Measurements from ENCODE around the gene NPHS1. TPM values are rescaled to one million over a fixed set of nuclear protein-coding genes. Genes with fewer than 3 reads are reported as not detected.
"Not testable (repeated sequence)": the region's sequence is repeated elsewhere in the genome, so short reads cannot be mapped to it uniquely, and the experiment has no call there.

NPHS1 gene
- polyA plus RNA-seq, 1 experiment, result not detected

- POLR2A ChIA-PET, result interaction anchor here (0.6 kb wide), 1 partner anchor 737 kb away, joined by 3 read pairs; no protein-coding TSS in a partner anchor
- Histone ChIP-seq H3K27ac (ENCODE audit: low read depth, low read length) (no peak overlapping the region), H3K4me3 (ENCODE audit: low read depth, low read length) (peak overlapping the region; percentile 74), H3K9me3 (ENCODE audit: control insufficient read depth, insufficient read depth, low read length) (no peaks in the 10 kb centered on the region; the same call in 1 of the 2 replicates), H3K27me3 (ENCODE audit: control insufficient read depth, insufficient read depth, low read length) (no peaks in the 10 kb centered on the region)
- no peak for TF ChIP-seq CTCF (IDR thresholded peaks at IDR 0.05; ENCODE audit: low read depth, low read length)
- no peak for DNase-seq (ENCODE audit: low read depth, low spot score)
- CTCF ChIA-PET, result no interaction called here
These were observed 45.6 kb upstream of the NPHS1 start for GRCh38 chr19:35897706-35898451.

GRCh38 chr19:35896643-35897040 is 44.3 kb upstream of the NPHS1 start:
- CTCF ChIA-PET, result interaction anchor here (1.1 kb wide), 1 partner anchor 204 kb away, joined by 3 read pairs; no protein-coding TSS in a partner anchor
- POLR2A ChIA-PET, result interaction anchor here (0.7 kb wide), 1 partner anchor 13 kb away, joined by 3 read pairs; no protein-coding TSS in a partner anchor
- Histone ChIP-seq H3K27me3 (ENCODE audit: control insufficient read depth, insufficient read depth, low read length) (no peaks in the 10 kb centered on the region), H3K9me3 (ENCODE audit: control insufficient read depth, insufficient read depth, low read length) (no peaks in the 10 kb centered on the region; the same call in 1 of the 2 replicates), H3K27ac (ENCODE audit: low read depth, low read length) (no peak overlapping the region), H3K4me3 (ENCODE audit: low read depth, low read length) (no peak overlapping the region)
- TF ChIP-seq CTCF (IDR thresholded peaks at IDR 0.05; ENCODE audit: low read depth, low read length), result no peak
- DNase-seq (ENCODE audit: low read depth, low spot score), result no peak

GRCh38 chr19:35895911-35896642 is 43.8 kb upstream of the NPHS1 start:
- Histone ChIP-seq H3K27ac (ENCODE audit: low read depth, low read length) (no peak overlapping the region), H3K27me3 (ENCODE audit: control insufficient read depth, insufficient read depth, low read length) (no peaks in the 10 kb centered on the region), H3K4me3 (ENCODE audit: low read depth, low read length) (no peak overlapping the region), H3K9me3 (ENCODE audit: control insufficient read depth, insufficient read depth, low read length) (no peaks in the 10 kb centered on the region; the same call in 1 of the 2 replicates)
- TF ChIP-seq CTCF (IDR thresholded peaks at IDR 0.05; ENCODE audit: low read depth, low read length), result no peak
- POLR2A ChIA-PET, result interaction anchor here (0.7 kb wide), 1 partner anchor 12 kb away, joined by 3 read pairs; no protein-coding TSS in a partner anchor
- no peak for DNase-seq (ENCODE audit: low read depth, low spot score)
- CTCF ChIA-PET, result interaction anchor here (1.1 kb wide), 1 partner anchor 203 kb away, joined by 3 read pairs; no protein-coding TSS in a partner anchor

GRCh38 chr19:35894342-35894741 is 42.0 kb upstream of the NPHS1 start:
- Histone ChIP-seq H3K27ac (ENCODE audit: low read depth, low read length) (no peak overlapping the region), H3K9me3 (ENCODE audit: control insufficient read depth, insufficient read depth, low read length) (no peaks in the 10 kb centered on the region; the same call in 1 of the 2 replicates), H3K4me3 (ENCODE audit: low read depth, low read length) (no peak overlapping the region), H3K27me3 (ENCODE audit: control insufficient read depth, insufficient read depth, low read length) (no peaks in the 10 kb centered on the region)
- ChIA-PET POLR2A (no interaction called here), CTCF (interaction anchor here (1.8 to 2.9 kb wide), 2 partner anchors 11 to 37 kb away, joined by 5 to 13 read pairs; no protein-coding TSS in a partner anchor)
- no peak for DNase-seq (ENCODE audit: low read depth, low spot score)
- TF ChIP-seq CTCF (IDR thresholded peaks at IDR 0.05; ENCODE audit: low read depth, low read length), result no peak

GRCh38 chr19:35891819-35892218 is 39.5 kb upstream of the NPHS1 start:
- H3K27ac ChIP-seq (ENCODE audit: low read depth, low read length); DNase-seq (ENCODE audit: low read depth, low spot score); H3K9me3 ChIP-seq (ENCODE audit: control insufficient read depth, insufficient read depth, low read length); H3K4me3 ChIP-seq (ENCODE audit: low read depth, low read length); H3K27me3 ChIP-seq (ENCODE audit: control insufficient read depth, insufficient read depth, low read length); POLR2A ChIA-PET: not testable (repeated sequence)
- CTCF ChIA-PET, result interaction anchor here (1.0 to 2.9 kb wide), 3 partner anchors 9 to 40 kb away, joined by 5 to 14 read pairs (median 13); no protein-coding TSS in a partner anchor
